GM21723 (cell line): ENCODE data around the gene BHLHA15.

Experiments used
- ATAC-seq: cut with Tn5 transposase; IDR thresholded peaks from one replicate; pipeline ENCODE4 v1.9.1; 2021; ENCODE audit warnings: mild to moderate bottlenecking, moderate library complexity; ENCODE audit not compliant: unreplicated experiment

The BHLHA15 gene

DNA sequence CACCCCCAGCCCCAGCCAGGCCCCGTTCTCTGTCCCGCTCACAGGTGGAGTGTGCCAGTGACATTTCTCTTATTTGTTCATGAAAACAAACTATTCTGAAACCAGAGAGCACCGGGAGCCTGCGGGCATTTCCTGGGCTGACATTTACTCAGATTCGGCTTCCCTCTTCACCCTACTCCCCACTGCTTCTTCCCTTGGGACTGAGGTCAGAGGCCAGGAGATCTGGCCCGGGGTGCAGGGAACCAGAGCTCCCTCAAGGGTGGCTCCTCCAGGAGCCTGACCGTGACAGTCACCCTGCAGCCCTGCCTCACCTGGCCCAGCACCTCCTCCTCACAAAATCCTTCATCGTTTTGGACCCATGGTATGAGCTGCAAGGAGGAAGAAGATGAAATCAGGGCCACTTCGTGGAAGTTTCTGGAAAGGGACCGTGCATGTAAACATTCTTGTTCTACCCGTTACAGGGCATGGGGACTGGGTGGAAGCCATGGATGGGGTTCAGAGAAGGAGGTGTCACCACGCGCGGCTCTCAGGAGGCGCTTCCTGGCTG is 12.2 kb downstream of the BHLHA15 start:
- ATAC-seq = no peak

DNA sequence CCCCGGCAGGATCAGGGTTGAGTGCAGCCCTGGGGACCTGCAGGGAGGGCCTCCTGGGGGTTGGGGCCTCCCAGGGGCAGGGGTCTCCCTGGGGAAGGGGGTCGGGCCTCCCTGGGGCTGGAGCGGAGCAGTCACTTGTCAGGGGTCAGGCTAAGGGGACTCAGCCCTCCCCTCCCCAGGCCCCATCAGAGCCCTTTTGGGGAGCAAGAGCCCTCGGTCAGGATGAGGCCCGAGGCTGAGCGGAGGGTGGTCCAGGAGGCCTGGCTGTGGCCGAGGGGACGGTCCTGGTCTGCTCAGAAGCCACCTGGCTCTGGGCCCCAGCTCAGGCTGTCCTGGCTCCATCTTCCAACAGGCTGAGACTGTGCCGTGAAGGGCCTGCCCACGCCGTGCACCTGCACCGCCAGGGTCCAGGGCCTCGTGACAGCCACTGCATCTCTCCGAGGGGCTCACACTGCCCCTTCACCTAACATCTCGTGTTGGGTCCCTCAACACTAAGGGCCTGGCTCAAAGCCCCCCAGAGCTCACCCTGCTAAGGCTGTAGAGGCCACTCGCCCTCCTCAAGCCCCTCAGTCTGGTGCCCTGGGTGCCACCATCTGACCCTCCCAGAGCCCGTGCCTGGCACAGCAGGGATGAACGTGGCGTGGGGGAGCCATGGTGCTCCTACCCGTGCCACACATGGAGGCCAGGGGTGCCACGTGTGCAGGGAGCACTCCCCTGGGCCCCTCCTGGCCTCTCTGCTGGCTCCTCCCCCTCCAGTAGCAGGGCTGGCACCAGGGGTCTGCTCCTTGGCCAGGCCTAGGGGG is 12.9 kb downstream of the BHLHA15 start:
- no peak for ATAC-seq

GRCh38 chr7:98224701-98225181 is 13.5 kb downstream of the BHLHA15 start:
- ATAC-seq = no peak

- no peak for ATAC-seq
Measured at GRCh38 chr7:98225913-98226614, 14.8 kb downstream of the BHLHA15 start.

DNA sequence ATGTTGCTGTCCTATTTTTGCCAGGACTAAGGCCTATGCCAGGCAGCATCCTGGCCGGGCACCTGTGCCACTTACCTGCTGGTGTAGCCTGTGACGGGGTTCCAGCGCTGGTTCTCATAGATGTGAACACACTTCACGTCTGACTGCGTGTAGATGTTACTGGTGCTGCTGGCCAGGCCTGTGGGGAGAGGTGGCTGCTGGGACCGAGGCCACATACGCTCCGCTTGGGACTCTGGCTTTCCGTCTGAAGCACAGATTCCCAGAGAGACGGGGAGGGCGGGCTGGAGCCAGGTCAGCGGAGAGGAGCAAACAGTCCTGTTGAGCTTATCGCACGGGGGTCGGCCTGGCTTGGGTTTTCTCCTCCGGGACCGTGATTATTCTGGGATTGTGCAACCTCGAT is 16.7 kb downstream of the BHLHA15 start:
- no peak for ATAC-seq

- ATAC-seq = no peak
Measured at GRCh38 chr7:98228801-98229200, 17.6 kb downstream of the BHLHA15 start.

- ATAC-seq = no peak
Measured at GRCh38 chr7:98229441-98229840, 18.2 kb downstream of the BHLHA15 start.

DNA sequence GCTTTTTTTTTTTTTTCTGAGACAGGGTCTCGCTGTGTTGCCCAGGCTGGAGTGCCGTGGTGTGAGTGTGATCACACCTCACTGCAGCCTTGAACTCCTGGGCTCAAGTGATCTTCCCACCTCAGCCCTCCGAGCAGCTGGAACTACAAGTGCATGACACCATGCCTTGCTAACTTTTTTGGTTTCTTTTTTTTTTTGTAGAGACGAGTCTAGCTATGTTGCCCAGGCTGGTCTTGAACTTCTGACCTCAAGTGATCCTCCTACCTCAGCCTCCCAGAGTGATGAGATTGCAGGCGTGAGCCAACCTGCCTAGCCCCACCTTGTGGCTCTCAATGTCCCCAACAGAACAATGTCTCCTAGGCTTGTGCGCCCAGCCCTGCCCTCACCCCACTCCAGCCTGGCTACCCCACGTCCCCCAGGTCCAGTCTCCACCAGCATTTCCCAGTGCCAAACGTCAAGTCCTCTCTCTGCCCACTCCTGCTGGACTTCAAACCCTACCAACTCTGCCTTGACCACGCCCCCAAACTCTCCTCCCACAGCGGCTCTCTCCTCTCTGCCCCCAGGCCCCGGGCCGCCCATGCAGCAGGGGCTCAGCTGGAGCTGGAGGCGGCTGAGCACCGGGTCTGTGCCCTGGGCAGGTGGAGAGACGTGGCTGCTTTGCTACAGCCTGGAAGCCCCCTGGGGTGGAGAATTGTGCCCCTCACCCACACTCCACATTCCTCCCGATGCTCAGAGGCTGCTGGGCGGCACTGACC is 18.9 kb downstream of the BHLHA15 start:
- no peak for ATAC-seq

DNA sequence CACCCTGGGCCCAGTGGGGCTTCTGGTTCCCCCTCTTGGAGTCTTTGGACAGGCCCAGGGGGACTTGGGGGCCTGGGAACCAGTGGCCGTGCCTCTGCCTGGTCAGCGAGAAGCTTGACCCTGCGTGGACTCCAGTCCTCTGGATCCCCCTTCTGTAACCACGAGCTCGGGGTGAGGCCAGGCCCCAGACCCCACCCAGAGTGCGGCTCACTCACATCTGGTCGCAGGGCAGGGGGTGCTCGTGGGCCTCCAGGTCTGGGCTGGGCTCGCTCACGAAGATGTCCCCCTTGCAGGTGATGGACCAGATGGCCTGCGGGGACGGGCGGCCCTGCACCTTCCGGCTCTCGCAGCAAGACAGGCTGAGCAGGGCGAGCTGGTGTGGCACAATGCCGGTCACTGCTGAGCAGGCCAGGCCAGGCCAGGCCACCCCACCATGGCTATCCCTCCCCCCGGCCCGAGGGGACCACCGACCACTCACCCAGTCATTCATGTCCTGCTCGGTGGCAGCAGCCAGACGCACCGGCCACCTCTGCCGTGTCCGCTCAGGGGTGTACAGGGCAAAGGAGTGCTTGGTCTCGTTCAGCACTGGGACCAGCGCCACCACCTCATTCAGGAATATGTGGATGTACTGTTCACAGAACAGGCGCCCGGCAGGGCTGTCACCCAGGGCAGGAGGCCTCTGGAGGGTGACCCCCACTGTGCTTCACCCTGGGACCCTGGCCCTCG is 19.7 kb downstream of the BHLHA15 start:
- no peak for ATAC-seq

GRCh38 chr7:98231493-98232262 is 20.4 kb downstream of the BHLHA15 start:
- ATAC-seq = no peak

GRCh38 chr7:98232263-98232585 is 21.0 kb downstream of the BHLHA15 start:
- ATAC-seq = no peak

DNA sequence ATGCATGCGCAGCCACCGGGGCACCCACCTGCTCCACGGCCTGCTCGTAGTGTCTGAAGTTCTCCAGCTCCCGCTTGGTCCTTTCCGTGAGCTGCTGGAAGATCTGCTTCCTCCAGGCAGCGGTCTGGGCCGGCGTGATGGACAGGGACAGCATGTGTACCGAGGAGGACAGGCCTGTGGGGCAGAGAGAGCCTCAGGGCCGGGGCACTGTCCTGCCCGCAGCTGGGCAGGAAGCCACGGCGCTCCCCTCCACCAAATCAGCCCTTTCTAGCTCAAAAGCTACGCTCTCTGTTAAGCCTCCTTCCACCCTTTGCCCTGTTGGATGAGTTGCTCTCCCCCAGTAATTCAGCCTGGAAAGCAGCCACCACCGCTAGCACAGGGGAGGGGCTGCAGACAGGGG is 21.6 kb downstream of the BHLHA15 start:
- ATAC-seq = no peak

- ATAC-seq = no peak
Measured at GRCh38 chr7:98233219-98234070, 22.2 kb downstream of the BHLHA15 start.

- ATAC-seq = no peak
Measured at GRCh38 chr7:98234429-98235147, 23.3 kb downstream of the BHLHA15 start.

DNA sequence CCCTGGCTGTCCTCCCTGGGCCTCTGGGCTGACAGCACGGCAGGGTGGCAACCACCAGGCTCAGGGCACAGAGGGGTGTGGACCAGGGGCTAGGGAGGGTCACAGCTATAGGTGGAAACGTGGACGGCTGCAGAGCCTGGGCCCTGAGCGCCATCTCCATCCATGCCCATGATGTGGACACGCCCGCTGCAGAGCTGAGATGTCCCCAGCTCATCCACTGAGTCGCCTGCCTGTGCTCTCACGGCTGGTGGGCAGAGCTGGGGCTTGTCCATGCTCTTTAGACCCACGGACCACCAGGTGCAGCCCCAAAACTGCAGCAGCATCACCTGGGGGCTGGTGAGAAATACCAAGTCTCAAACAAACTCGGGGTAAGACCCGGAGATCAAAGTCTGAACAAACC is 24.7 kb downstream of the BHLHA15 start:
- ATAC-seq = no peak

DNA sequence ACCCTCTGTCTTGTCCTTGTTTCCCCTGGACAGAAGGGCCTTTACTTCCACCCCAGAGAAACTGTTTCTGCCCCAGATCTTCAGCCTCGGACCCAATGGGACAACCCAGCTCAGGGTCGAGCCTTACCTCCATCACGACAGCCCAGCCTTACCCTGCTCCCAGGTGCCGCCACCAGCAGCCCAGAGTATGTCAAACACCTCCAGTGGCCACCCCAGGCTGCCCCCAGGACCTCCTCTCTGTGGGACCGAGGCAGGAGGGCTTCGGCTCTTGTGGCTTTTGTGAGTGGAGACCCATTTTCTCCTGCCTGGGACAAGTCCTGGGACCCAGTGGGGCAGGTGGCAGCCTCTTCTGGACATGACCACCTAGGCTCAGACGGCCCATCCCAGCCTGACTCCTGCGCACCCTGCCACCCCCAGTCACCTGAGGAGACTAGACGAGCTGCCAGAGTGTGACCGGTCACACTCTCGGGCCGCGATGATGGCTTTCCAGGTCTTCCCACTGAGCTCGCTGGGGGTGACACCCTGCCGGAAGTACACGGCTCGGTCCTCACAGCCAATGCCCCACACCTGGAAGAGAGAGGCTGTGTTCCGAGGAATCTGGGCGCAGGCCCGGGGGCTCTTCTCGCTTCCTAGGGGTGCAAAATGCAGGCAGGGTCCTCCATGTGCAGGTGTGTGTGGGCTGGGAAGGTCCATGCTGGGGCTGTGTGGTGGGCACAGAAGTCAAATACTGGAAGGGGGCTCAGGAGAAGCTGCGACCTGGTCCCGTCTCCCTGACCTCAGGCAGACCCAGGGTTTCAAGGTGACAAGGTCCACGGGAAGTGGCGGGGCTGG is 25.3 kb downstream of the BHLHA15 start:
- no peak for ATAC-seq

GRCh38 chr7:98238076-98238475 is 26.8 kb downstream of the BHLHA15 start:
- no peak for ATAC-seq

DNA sequence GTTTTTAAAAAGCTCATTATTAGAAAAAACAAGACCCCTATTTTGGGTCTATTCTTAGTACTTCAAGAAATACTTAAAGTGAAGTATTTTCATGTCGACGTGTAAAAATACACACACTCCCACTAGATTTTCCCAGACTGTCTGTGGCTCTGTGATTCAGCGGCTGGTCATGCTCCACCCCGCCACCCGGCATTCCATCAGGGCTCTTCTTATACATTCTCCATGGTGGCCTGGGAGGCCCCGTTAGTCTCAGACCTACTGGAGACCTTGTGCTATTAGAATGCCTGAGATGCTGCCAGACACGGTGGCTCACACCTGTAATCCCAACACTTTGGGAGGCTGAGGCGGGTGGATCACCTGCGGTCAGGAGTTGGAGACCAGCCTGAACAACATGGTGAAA is 27.7 kb downstream of the BHLHA15 start:
- ATAC-seq = no peak
